Neural cell (in vitro differentiated cells): ENCODE results near the gene PARD3B. TPM values are rescaled to one million over a fixed set of nuclear protein-coding genes. Genes with fewer than 3 reads are reported as not detected.
A peak's percentile ranks its signal among the peaks of the same experiment; 100 is the strongest.

Source experiments
- H2AFZ ChIP-seq: fragments of 200-600, 300-800 bp; sonication (generic), shearing (Covaris generic); 2 replicates; pipeline ENCODE4 v1.6.0; 2014; ENCODE audit warnings: low read depth, mild to moderate bottlenecking, antibody characterized with exemption, low read length, moderate library complexity
- H3F3A ChIP-seq: fragments of 200-600 bp; shearing (Covaris generic); 2 replicates; pipeline ENCODE4 v1.6.1; 2016; ENCODE audit warnings: mild to moderate bottlenecking, moderate library complexity, mixed read lengths, antibody characterized with exemption, low read length; ENCODE audit not compliant: insufficient read depth, poor library complexity, severe bottlenecking
- H3K27ac ChIP-seq: fragments of 200-600, 300-800 bp; sonication (generic), shearing (Covaris generic); 2 replicates; pipeline ENCODE4 v1.5.1; 2014; ENCODE audit warnings: mild to moderate bottlenecking, low read length, moderate library complexity
- H3K27me3 ChIP-seq: fragments of 300-800, 200-600 bp; sonication (generic), shearing (Covaris generic); 2 replicates; pipeline ENCODE4 v1.6.0; 2014; ENCODE audit warnings: mild to moderate bottlenecking, low read depth, low read length, moderate library complexity; ENCODE audit not compliant: insufficient read depth
- H3K36me3 ChIP-seq: fragments of 300-800, 200-600 bp; sonication (generic), shearing (Covaris generic); 2 replicates; pipeline ENCODE4 v1.5.1; 2014; ENCODE audit warnings: mild to moderate bottlenecking, antibody characterized with exemption, low read length, moderate library complexity; ENCODE audit not compliant: insufficient read depth
- H3K4me2 ChIP-seq: fragments of 300-800, 200-600 bp; sonication (generic), shearing (Covaris generic); 2 replicates; pipeline ENCODE4 v1.6.0; 2014; ENCODE audit warnings: mild to moderate bottlenecking, low read length
- H3K4me3 ChIP-seq: fragments of 300-800, 200-600 bp; sonication (generic), shearing (Covaris generic); 2 replicates; pipeline ENCODE4 v1.5.1; 2014; ENCODE audit warnings: mild to moderate bottlenecking, low read length, moderate library complexity
- H3K79me2 ChIP-seq: fragments of 200-600 bp; shearing (Covaris generic); replicated peaks from 2 replicates; pipeline ENCODE4 v1.6.0; 2014; ENCODE audit warnings: mild to moderate bottlenecking, low read length, moderate library complexity; ENCODE audit not compliant: insufficient read depth
- H3K9ac ChIP-seq: fragments of 300-800, 200-600 bp; sonication (generic), shearing (Covaris generic); 2 replicates; pipeline ENCODE4 v1.6.1; 2016; ENCODE audit warnings: mild to moderate bottlenecking, low read length, mixed read lengths
- H3K9me2 ChIP-seq: fragments of 200-600 bp; shearing (Covaris generic); 2 replicates; pipeline ENCODE4 v1.6.1; 2016; ENCODE audit warnings: mild to moderate bottlenecking, low read length, mixed read lengths; ENCODE audit not compliant: insufficient read depth
- H3K9me3 ChIP-seq: fragments of 200-600, 300-800 bp; sonication (generic), shearing (Covaris generic); 2 replicates; pipeline ENCODE4 v1.6.1; 2016; ENCODE audit warnings: mild to moderate bottlenecking, mixed run types, low read length, moderate library complexity, mixed read lengths
- H4K20me1 ChIP-seq: fragments of 200-600 bp; shearing (Covaris generic); 2 replicates; pipeline ENCODE4 v1.6.1; 2016; ENCODE audit warnings: mild to moderate bottlenecking, mixed run types; ENCODE audit not compliant: insufficient read depth
- EP300 ChIP-seq: fragments of 450-650 bp; conservative IDR thresholded peaks from 2 replicates; pipeline ENCODE4 v1.6.1; 2014; ENCODE audit warnings: antibody characterized with exemption, mild to moderate bottlenecking, moderate library complexity; ENCODE audit not compliant: poor library complexity, severe bottlenecking
- EZH2 ChIP-seq: fragments of 200-600, 300-800 bp; shearing (Covaris generic), sonication (generic); IDR thresholded peaks from 2 replicates; pipeline ENCODE4 v1.6.1; 2014; ENCODE audit warnings: antibody characterized with exemption, low read length, borderline replicate concordance, mild to moderate bottlenecking; ENCODE audit not compliant: insufficient read depth, poor library complexity, severe bottlenecking
- MXI1 ChIP-seq: fragments of 450-650 bp; conservative IDR thresholded peaks from 2 replicates; pipeline ENCODE4 v1.6.1; 2014; ENCODE audit warnings: antibody characterized with exemption, mild to moderate bottlenecking; ENCODE audit not compliant: poor library complexity, severe bottlenecking
- POLR2AphosphoS5 ChIP-seq: IDR thresholded peaks from 2 replicates; pipeline ENCODE4 v1.6.1; 2012
- RAD21 ChIP-seq: fragments of 450-650 bp; conservative IDR thresholded peaks from 2 replicates; pipeline ENCODE4 v1.6.1; 2014; ENCODE audit warnings: antibody characterized with exemption, mild to moderate bottlenecking, moderate library complexity
- SMC3 ChIP-seq: fragments of 450-650 bp; conservative IDR thresholded peaks from 2 replicates; pipeline ENCODE4 v1.6.1; 2014; ENCODE audit warnings: antibody characterized with exemption, mild to moderate bottlenecking, moderate library complexity; ENCODE audit not compliant: poor library complexity
- TAF1 ChIP-seq: IDR thresholded peaks from 2 replicates; pipeline ENCODE4 v1.6.1; 2012; ENCODE audit warnings: low read depth
- polyA plus RNA-seq: library from polyadenylated mRNA; depleted of rRNA; stranded (reverse); fragments of >200 nt; gene quantifications from 2 replicates; pipeline ENCODE4 v1.2.3, GENCODE V29; 2014
- TF ChIP-seq, protein P1 (sequence below): fragments of 450-650 bp; IDR thresholded peaks from 2 replicates; pipeline ENCODE4 v1.5.1; 2014; ENCODE audit warnings: antibody characterized with exemption, mild to moderate bottlenecking, moderate library complexity; ENCODE audit not compliant: poor library complexity, severe bottlenecking
- TF ChIP-seq, protein P2 (sequence below): IDR thresholded peaks from 2 replicates; pipeline ENCODE4 v1.6.1; 2012; ENCODE audit warnings: borderline replicate concordance

The PARD3B gene
- polyA plus RNA-seq, 1 donor from 2014 or later = 0.54 TPM

DNA sequence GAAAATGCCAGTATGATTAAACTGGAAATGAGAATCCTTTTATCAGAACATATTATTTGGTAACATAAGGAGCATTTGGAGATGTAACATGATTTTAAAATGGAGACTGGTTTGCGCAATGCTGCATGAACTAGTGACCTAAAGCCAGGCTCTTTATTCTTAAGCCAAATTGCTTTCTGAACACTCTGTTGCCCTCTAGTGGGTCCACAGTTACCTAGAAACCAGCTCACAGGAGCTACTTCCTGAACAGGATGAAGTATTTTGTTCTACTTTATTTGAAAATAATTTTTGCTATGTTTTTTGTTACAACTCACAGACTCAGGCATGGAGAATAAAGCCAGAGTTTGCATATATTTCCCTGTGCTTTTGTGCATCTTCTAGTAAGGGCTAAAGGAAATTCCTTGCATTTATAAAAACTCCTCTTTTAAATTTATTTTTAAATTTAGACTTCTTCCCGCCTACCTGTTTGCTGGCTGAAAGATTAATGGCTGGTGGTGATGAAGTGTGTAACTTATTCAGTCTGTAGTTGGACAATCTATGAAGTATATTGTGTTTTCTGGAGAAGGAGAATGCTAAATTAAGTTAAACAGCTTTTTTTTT lies 146.7 kb downstream of the PARD3B start:
- H3K79me2 ChIP-seq = no peaks in the 10 kb centered on the region
- no peaks in the 10 kb centered on the region for H3K36me3 ChIP-seq
- no peaks in the 10 kb centered on the region for H3K27me3 ChIP-seq
- TF ChIP-seq SMC3 (peak; percentile 93), RAD21 (peak; percentile 90), POLR2AphosphoS5 (no peak), MXI1 (no peak), TAF1 (no peak), EP300 (no peak), EZH2 (no peak)
- TF ChIP-seq, protein P1, sequence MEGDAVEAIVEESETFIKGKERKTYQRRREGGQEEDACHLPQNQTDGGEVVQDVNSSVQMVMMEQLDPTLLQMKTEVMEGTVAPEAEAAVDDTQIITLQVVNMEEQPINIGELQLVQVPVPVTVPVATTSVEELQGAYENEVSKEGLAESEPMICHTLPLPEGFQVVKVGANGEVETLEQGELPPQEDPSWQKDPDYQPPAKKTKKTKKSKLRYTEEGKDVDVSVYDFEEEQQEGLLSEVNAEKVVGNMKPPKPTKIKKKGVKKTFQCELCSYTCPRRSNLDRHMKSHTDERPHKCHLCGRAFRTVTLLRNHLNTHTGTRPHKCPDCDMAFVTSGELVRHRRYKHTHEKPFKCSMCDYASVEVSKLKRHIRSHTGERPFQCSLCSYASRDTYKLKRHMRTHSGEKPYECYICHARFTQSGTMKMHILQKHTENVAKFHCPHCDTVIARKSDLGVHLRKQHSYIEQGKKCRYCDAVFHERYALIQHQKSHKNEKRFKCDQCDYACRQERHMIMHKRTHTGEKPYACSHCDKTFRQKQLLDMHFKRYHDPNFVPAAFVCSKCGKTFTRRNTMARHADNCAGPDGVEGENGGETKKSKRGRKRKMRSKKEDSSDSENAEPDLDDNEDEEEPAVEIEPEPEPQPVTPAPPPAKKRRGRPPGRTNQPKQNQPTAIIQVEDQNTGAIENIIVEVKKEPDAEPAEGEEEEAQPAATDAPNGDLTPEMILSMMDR = peak; percentile 83
- TF ChIP-seq, protein P2, sequence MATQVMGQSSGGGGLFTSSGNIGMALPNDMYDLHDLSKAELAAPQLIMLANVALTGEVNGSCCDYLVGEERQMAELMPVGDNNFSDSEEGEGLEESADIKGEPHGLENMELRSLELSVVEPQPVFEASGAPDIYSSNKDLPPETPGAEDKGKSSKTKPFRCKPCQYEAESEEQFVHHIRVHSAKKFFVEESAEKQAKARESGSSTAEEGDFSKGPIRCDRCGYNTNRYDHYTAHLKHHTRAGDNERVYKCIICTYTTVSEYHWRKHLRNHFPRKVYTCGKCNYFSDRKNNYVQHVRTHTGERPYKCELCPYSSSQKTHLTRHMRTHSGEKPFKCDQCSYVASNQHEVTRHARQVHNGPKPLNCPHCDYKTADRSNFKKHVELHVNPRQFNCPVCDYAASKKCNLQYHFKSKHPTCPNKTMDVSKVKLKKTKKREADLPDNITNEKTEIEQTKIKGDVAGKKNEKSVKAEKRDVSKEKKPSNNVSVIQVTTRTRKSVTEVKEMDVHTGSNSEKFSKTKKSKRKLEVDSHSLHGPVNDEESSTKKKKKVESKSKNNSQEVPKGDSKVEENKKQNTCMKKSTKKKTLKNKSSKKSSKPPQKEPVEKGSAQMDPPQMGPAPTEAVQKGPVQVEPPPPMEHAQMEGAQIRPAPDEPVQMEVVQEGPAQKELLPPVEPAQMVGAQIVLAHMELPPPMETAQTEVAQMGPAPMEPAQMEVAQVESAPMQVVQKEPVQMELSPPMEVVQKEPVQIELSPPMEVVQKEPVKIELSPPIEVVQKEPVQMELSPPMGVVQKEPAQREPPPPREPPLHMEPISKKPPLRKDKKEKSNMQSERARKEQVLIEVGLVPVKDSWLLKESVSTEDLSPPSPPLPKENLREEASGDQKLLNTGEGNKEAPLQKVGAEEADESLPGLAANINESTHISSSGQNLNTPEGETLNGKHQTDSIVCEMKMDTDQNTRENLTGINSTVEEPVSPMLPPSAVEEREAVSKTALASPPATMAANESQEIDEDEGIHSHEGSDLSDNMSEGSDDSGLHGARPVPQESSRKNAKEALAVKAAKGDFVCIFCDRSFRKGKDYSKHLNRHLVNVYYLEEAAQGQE = no peak
- H2AFZ ChIP-seq = no peak overlapping the region
- H4K20me1 ChIP-seq = no peaks in the 10 kb centered on the region
- no peaks in the 10 kb centered on the region for H3K9me3 ChIP-seq
- no peaks in the 10 kb centered on the region for H3F3A ChIP-seq
- H3K4me2 ChIP-seq = no peak overlapping the region
- no peak overlapping the region for H3K4me3 ChIP-seq
- H3K27ac ChIP-seq = no peak overlapping the region
- H3K9me2 ChIP-seq = no peaks in the 10 kb centered on the region
- no peak overlapping the region for H3K9ac ChIP-seq

DNA sequence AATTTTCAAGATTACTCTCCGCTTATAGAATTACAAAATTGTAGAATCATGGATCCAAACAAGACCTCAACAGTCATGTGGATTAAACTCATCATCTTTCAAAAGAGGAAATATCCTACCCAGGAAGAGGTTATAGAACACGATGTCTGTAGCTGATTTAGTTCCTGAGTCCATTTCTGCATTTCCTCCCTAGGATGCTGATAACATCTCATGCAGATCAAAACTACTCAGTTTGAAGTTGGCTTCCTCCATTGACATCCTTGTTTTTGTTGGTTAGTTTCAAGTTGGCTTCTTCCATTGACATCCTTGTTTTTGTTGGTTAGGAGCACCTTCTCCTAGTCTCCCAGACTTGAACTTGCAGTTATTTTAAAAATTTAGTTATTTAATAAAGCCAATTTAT lies 147.5 kb downstream of the PARD3B start:
- H3K9ac ChIP-seq = no peak overlapping the region
- no peaks in the 10 kb centered on the region for H3K9me2 ChIP-seq
- no peaks in the 10 kb centered on the region for H3K27me3 ChIP-seq
- no peaks in the 10 kb centered on the region for H3K79me2 ChIP-seq
- no peaks in the 10 kb centered on the region for H4K20me1 ChIP-seq
- TF ChIP-seq MXI1 (no peak), EP300 (no peak), TAF1 (no peak), POLR2AphosphoS5 (no peak), EZH2 (no peak), SMC3 (no peak), RAD21 (no peak)
- TF ChIP-seq, protein P2 = no peak
- TF ChIP-seq, protein P1 = no peak
- H3K4me3 ChIP-seq = no peak overlapping the region
- H3F3A ChIP-seq = no peaks in the 10 kb centered on the region
- H3K4me2 ChIP-seq = no peak overlapping the region
- no peak overlapping the region for H3K27ac ChIP-seq
- no peaks in the 10 kb centered on the region for H3K9me3 ChIP-seq
- no peaks in the 10 kb centered on the region for H3K36me3 ChIP-seq
- H2AFZ ChIP-seq = no peak overlapping the region
